Activated T-cell treated with anti-CD3 and anti-CD28 coated beads for 24 hours (primary cell): Measurements from ENCODE around the gene CTDSP2.
"Not testable (repeated sequence)": the region's sequence is repeated elsewhere in the genome, so short reads cannot be mapped to it uniquely, and the experiment has no call there.

Experiments
- DNase-seq: peaks from one replicate; pipeline ENCODE4 v3.0.0-alpha.2; 2020; ENCODE audit warnings: low read depth

Gene CTDSP2

GRCh38 chr12:57852620-57853500 is 6.3 kb upstream of the CTDSP2 start:
- DNase-seq, result no peak

GRCh38 chr12:57852200-57852599 is 5.7 kb upstream of the CTDSP2 start:
- no peak for DNase-seq

DNA sequence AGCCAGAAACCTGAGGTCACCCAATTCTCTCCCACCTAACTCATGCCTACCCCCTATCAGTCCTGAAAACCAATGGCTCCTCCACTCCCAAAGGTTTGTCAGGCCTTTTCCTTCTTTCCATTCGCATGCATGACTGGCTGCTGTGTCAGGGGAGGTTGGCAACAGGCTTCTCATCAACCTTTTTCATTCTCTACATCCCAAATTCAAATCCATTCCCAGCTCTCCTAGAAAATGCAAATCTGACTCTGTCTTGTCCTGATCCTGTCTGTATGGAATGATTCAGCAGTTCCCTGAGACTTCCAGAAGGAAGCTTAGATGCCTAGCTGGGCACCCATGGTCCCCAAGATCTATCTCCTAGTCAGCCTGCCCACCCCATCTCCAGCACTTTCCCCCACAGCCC is 5.0 kb upstream of the CTDSP2 start:
- no peak for DNase-seq

DNA sequence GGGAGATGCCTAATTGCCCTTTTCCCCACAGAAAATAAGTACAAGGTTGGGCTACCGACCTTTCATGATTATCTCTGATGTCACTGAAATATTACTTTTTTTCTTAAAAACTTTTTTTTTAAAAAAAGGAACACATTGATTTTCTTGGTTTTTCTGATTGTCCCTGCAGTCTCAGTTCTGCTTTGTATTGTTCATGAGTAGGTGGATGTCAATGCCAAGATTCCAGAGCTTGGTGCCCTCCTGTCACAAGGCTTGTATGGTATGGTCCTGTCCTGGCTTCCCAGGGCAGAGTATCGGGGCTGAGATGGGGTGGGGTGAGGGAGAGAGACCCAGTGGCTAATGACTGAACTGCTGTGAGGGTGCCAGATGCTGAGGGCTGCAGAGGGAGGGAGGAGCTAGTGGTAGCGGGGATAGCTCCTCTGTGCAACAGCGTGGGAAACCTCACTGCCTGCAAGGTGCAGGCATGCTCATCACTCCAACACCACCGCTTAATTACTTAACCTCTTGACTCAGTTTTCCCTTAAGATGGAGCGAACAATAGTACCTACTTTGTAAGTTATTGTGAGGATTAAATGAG is 4.4 kb upstream of the CTDSP2 start:
- no peak for DNase-seq

DNA sequence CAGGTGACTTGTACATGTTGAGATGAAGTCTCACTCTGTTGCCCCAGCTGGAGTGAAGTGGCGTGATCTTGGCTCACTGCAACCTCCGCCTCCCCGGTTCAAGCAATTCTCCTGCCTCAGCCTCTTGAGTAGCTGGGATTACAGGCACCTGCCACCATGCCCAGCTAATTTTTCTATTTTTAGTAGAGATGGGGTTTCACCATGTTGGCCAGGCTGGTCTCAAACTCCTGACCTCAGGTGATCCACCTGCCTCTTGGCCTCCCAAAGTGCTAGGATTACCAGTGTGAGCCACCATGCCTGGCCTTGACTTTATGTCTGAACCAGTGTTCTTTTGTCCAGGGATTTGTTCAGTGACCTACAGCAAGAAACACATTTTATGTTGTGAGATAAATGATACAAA is 2.9 kb upstream of the CTDSP2 start:
- DNase-seq, result not testable (repeated sequence)

GRCh38 chr12:57849035-57849434 is 2.5 kb upstream of the CTDSP2 start:
- DNase-seq, result no peak

DNA sequence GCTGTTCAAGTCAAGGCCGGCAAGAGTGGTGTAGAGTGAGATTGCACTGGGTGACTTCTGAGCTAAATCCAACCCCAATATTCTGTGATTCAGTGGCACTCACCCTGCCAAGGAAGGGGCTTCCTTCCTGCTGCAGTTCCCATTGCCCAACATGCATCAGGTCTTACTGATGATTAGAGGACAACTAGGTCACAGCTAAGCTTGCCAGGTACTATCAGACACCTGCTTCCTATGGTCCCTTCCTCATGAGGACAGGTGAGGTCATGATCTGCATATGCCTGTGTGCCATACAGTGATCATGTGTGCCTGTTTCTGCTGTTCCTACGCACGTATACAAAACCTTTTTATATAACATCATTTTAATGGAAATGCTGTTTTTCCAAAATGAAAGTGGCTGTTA is 1.7 kb upstream of the CTDSP2 start:
- no peak for DNase-seq

DNA sequence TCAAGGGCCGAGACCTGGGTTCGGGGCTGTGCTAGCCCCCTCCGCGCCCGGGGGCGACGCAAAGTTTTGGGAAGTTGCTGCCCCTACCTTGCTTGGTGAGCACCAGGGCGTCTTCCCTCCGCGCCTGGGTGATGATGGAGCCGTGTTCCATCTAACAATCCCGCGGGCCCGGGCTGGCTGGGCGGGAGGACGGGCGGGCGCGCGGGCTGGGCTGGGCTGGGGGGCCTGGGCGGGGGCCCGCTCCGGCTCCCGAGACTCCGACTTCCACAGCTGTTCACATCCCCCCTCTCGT is 298 bp downstream of the CTDSP2 start:
- no peak for DNase-seq

- peak; percentile 38 for DNase-seq
Observed at GRCh38 chr12:57845478-57846284, 848 bp downstream of the CTDSP2 start.

- no peak for DNase-seq
Observed at GRCh38 chr12:57844709-57845477, 1.6 kb downstream of the CTDSP2 start.

DNA sequence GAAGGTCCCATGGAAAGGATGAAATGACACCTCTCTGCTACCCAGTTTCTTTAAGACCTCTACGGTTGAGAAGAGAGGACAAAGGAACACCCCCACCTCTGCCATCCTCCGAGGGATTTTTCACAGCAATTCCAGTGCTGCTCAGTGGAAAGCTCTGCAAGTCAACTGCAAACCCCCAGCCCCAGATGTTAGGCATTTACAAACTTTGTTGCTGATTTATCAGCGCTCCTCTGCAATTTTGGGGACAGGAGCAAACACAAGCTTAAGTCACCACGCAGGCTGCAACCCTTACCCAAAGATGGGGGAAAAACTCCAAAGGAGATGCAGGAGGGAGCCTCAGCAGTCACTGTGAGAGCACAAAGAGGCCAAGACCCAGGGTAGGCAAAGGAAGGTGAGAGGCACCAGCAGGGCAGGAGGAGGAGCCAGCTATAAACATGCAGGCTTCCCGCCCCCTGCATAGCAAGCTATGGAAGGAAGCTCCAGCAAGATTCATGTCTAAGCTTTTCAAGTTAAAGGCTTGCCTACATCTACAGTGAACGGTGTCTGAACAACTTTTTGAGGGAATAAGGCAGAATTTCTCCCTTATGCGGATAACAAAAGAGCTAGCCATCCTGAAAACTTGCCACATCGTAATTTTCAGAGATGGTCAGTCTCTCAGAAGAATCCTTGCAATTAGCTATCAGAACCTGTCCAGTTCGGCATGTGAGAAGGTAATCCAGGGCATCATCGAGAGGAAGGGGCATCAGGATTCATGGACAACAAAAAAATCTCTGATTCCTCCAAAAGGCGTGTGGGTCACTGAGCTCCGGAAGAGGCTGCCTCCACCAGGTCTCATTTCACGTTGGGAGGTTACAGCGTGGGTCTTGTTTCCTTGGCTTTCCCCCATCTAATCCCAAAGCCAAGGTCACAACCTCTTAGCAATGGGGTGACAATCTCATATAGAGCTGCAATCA is 3.9 kb downstream of the CTDSP2 start:
- no peak for DNase-seq

- no peak for DNase-seq
Observed at GRCh38 chr12:57841445-57841844, 5.1 kb downstream of the CTDSP2 start.

DNA sequence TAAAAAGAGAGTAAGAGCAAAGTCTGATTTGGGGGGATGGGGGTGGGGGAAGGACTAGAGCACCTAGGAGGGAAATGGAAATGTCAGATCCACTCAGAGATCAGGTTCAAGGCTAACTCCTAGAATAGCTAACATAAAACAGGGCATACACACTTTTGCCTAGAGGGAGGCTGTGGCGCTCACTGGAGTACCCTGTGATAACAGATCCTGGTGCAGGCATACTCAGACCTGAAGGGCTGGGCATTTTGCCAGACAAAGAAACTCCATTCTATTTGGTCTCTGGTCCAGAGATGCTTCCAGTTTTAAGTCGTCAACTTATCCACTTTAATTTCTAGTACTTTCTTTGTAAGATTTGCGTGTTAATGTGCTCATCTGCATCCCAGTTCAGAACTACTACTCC is 5.8 kb downstream of the CTDSP2 start:
- DNase-seq, result no peak

DNA sequence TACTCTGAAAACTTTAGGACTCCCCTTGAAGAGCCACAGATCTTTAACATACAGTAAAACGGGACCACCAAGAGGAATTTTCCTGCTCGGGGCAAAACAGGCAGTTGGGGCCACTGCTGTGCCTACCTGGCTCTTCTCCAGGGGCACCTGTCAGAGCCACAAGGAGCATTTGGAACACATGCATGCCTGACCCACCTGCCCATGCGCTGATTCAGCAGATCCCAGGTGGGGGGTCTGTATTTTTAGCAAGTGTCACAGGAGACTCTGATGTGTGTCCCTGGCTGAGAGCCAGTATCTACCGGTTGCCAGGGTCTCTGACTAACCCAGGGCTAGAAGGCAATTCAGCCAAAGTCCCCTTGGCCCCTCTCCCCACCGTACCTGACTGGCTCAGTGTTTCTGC is 6.5 kb downstream of the CTDSP2 start:
- no peak for DNase-seq

DNA sequence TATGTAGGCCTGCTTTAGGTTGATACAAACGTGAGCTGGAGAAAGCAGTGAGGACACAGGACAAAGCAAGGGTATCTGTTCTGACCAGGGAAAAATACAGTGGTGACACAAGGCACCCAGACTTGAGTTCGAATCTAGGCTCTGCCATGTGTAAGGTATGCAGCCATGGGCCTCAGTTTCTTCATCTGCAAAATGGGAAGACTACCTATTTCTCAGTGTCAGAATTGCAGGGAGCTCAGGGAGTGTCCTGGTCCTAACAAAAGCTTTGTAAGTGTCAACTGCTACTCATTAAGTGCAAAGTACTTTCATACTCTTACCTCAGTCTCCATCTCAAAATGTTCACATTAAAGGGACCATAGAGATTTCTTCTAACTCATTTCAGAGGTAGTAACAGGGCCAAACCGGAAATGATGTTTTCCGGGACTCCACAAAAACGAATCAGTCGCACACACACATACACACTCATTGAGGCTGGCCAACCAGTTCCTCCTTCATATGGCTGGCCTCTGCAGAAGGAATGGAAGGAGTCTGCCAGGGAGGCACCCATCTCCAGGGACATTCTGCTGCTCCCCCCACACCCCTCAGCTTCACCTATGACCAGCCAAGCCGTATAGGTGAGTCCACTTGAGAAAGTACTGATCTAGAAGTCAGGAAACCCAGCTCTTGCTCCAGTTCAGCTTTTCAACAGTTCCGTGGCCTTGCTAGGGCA is 7.8 kb downstream of the CTDSP2 start:
- no peak for DNase-seq

- DNase-seq, result no peak
Observed at GRCh38 chr12:57837864-57838562, 8.5 kb downstream of the CTDSP2 start.

- DNase-seq, result no peak
Observed at GRCh38 chr12:57836442-57837375, 9.8 kb downstream of the CTDSP2 start.

DNA sequence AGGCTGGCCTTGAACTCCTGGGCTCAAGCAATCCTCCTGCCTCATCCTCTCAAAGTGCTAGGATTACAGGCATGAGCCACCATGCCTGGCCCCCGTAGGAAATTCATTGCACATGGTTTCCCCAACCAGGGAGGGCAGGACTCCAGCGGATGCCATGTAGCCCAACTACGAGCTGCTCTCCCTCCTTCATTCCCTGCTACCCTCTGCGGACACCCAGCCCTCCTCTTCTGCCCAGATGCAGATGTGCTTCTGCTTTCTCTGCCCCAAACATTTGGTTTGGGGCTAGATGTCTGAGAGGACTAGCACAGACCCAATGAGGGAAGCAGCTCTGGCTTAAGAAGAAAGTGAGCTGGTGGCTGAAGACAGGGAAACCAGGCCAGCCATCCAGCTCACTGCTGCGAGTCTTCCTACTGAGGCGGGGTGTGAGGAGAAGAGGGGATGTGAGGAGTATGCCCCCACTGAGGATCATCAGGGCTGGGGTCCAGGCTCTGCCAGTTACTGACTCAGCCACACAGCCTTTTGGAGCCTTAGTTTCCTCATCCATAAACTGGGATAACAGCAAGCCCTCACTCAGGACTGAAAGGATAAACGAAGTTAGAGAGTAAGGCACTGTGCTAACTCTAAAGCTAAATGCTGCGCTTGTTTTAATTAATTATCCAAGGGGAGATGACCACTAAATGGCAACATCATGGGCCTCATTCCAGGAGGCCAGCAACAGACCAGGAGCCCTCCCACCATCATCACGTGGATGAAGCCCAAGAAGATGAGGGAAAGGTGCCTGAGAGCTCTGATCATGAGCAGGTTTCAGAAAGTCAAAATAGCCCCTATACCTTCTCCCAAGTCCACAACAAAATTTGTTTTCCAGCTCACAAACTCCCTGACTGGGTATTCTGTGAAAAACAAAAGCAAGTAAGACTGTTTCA is 10.9 kb downstream of the CTDSP2 start:
- DNase-seq, result no peak
